ENCODE results near the gene ACOX1.

DNA sequence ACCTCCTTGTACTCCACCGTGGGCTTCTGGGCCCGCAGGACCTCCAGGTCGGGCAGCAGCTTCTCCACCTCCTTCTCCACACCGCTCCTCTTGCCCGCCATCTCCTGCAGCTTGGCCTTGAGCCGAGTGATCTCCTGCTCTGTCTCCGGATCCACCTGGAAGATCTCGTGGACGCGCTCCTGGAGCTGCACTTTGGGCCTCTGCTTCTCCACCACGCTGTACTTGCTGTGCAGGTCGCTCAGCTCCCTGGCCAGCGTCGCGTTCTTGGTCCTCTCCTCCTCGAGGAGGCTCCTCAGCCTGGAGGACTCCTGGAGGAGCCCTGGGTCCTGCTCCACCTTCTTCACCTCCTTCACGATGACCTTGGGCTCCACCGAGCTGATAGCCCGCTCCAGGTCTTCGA lies 30.5 kb upstream of the ACOX1 start:
- TF ChIP-seq POLR2AphosphoS5 (IDR thresholded peaks at IDR 0.05; ENCODE audit: low read depth, low read length) (no peak), POLR2A (IDR thresholded peaks at IDR 0.05; ENCODE audit: low read depth, low read length) (no peak), TAF1 (IDR thresholded peaks at IDR 0.05; ENCODE audit: borderline replicate concordance, low read depth, low read length) (no peak)
